NCI-H345 treated with DMSO at 0.1 percent for 48 hours (cell line): ENCODE data around the gene MIEF1.
A peak's percentile ranks its signal among the peaks of the same experiment; 100 is the strongest.
"Not testable (repeated sequence)": the region's sequence is repeated elsewhere in the genome, so short reads cannot be mapped to it uniquely, and the experiment has no call there.

Experiments used
- DNase-seq: peaks from one replicate; lab custom pipeline; 2025; ENCODE audit not compliant: unreplicated experiment; lab: John Stamatoyannopoulos, UW

Gene MIEF1

GRCh38 chr22:39511226-39511625 is 9.1 kb downstream of the MIEF1 start:
- DNase-seq = no peak

- DNase-seq = no peak
These were observed 9.9 kb downstream of the MIEF1 start for GRCh38 chr22:39512026-39512425.

GRCh38 chr22:39513791-39514190 is 11.7 kb downstream of the MIEF1 start:
- no peak for DNase-seq

- DNase-seq = no peak
These were observed 12.4 kb downstream of the MIEF1 start for GRCh38 chr22:39514373-39514973.

GRCh38 chr22:39515266-39516050 is 13.4 kb downstream of the MIEF1 start:
- no peak for DNase-seq

GRCh38 chr22:39517470-39517869 is 15.4 kb downstream of the MIEF1 start:
- DNase-seq = no peak

- DNase-seq = no peak
These were observed 16.2 kb downstream of the MIEF1 start for GRCh38 chr22:39518144-39518786.

GRCh38 chr22:39518996-39519680 is 17.0 kb downstream of the MIEF1 start:
- no peak for DNase-seq

GRCh38 chr22:39519681-39520225 is 17.7 kb downstream of the MIEF1 start:
- peak; percentile 90 for DNase-seq

GRCh38 chr22:39520226-39521105 is 18.4 kb downstream of the MIEF1 start, which contains the start of gene ATF4:
ATF4 (plus strand) TSS chr22:39520562; CDS start chr22:39521446, 884 bp downstream.
- DNase-seq = peak; percentile 59

GRCh38 chr22:39521106-39521885 is 19.2 kb downstream of the MIEF1 start:
- not testable (repeated sequence) for DNase-seq

GRCh38 chr22:39522091-39522490 is 20.0 kb downstream of the MIEF1 start:
- DNase-seq = not testable (repeated sequence)

- DNase-seq = peak; percentile 52
These were observed 20.6 kb downstream of the MIEF1 start for GRCh38 chr22:39522567-39523300.

- no peak for DNase-seq
These were observed 22.1 kb downstream of the MIEF1 start for GRCh38 chr22:39524089-39524752.

- DNase-seq = no peak
These were observed 22.9 kb downstream of the MIEF1 start for GRCh38 chr22:39524753-39525657.

- no peak for DNase-seq
These were observed 23.5 kb downstream of the MIEF1 start for GRCh38 chr22:39525658-39525975.

GRCh38 chr22:39526736-39527171 is 24.7 kb downstream of the MIEF1 start:
- DNase-seq = no peak
